ENCODE measurements around the gene CSRNP3.
A peak's percentile ranks its signal among the peaks of the same experiment; 100 is the strongest.

Gene CSRNP3

GRCh38 chr2:165471349-165471950 lies 2.0 kb downstream of the CSRNP3 start:
- DNase-seq: peak; percentile 26

- no peak for DNase-seq
Measured at GRCh38 chr2:165472922-165473321, 3.4 kb downstream of the CSRNP3 start.

DNA sequence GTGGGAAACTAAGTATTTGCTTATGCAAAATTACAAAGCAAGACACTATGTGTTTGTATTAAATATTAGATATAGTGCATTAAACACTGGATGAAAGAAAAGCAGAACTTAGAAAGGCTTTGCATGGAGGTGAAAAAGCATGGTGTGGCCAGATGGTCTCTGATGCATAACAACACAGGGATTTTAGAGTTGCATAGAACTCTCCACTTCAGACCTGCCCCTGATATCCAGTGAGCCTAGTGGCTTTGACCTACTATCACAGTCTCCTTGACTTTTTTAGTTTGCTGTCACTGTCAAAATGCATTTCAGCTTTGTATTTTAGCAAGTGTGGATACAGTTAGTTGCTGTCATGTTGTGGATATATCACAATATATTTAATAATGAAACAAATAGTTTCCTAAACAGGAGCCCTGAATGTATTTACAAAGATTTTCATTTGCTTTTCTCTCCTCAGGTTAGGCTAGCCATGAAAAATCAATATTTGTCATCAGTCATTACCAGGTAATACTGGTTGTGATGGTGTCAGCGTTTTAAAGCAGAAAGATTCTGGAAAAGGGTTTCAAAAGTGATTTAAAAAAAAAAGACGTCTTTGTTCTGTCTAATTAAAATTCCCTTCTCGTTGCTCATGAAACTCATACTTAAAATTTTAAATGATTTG lies 5.2 kb downstream of the CSRNP3 start:
- peak; percentile 46 for DNase-seq

DNA sequence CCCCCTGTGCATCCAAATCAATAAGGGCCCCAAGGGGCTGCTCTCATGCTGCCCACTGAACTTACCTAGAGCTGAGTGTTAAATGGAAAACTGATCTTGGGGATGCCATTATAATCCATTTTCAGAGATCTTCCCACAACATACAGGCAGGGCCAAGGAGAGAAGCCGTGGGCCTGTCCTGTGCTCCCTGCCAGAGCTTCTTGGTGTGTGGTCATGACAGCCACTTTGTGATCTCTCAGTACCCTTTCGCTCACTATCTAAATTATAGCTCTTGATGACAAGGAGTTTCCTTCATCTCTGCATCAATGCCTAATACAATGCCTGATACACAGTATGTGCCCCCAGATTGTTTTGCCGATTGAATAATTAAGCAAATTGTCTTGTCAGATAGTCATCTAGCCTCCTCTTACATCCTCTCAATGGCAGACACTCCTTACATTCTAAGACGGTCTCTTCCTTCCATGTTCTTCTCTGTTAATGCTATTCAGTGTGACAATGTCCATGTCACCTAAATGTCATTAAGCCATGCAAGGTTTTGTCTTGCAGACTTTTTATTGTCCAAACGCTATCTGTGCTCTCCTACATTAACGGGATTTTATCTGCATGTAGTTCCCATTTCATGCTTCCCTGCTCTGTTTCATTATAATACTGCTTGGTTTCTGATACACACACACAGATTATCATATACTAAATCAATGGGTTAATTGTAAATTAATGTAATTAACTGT lies 5.9 kb downstream of the CSRNP3 start:
- no peak for DNase-seq

DNA sequence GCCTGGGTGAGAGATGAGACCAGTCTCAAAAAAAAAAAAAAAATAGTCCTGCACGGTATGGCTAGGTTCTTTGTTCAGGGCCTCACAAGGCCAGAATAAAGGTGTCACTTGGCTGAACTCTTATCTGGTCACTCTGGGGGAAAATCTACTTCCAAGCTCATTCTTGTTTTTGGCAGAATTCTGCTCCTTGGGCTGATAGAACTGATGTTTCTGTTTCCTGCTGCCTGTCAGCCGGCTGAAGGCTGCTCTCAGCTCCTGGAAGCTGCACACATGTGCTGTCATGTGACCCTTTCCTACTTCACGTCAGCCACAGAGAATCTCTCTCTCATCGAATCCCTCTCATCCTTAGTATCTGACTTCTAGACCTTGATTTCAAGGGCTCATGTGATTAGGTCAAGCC lies 10.4 kb downstream of the CSRNP3 start:
- DNase-seq: no peak

DNA sequence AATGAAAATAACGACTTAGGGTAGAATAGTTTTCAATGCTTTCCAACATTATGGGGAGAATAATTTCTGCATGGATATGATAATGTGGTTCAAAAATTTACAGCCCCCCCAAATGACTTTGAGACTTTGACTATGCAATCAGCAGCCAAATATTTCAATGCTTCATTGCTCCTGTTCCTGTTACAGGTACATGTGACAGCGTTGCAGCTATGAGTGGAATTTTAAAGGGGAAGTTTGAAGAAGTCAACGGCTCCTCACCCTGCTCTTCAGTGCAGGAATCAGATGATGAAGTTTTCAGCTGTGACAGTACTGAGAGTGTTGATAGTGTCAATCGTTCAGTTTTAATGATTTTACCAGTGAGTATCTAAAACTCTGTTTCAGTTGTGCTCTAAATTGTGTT lies 25.1 kb downstream of the CSRNP3 start:
- no peak for DNase-seq

- no peak for DNase-seq
Measured at GRCh38 chr2:165497659-165498317, 28.3 kb downstream of the CSRNP3 start.

DNA sequence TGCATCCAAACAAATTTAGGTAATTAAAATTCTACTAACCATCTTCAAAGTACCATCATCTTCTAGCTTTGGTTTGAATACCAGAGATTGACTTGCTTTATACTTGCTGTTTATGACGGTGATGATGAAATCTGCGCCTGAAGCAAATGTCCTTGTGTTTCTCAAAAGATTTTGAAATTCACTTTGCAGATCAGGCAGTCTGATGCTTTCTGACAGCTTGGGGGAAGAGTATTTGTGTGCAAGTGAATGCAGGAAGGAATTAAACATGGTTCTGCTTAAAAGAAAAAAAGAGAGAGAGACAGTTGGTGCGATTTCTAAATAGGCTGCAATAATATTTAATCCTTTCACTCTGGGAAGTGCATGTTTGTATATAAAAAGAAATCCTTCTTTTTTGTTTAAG lies 29.6 kb downstream of the CSRNP3 start:
- DNase-seq: no peak

GRCh38 chr2:165500001-165500400 lies 30.5 kb downstream of the CSRNP3 start:
- no peak for DNase-seq

GRCh38 chr2:165500816-165501215 lies 31.3 kb downstream of the CSRNP3 start:
- no peak for DNase-seq

GRCh38 chr2:165505514-165505913 lies 36.0 kb downstream of the CSRNP3 start:
- DNase-seq: no peak

DNA sequence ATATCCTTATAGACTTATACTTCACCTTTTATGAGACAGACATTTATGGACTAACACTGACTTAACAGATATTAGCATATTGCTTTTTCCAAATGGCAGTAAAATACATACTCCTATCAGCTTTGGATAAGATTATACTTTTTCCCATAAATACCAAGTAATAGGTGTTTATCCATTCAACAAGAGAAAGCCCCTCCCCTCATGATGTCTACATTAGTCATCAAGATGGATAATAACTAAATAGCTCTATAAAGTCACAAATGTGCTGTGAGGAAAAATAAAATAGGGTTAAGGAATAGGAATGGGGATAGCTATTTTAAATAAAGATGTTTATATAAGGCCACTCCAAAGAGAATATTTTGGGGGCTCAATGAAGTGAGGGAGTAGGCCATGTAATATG lies 39.4 kb downstream of the CSRNP3 start:
- no peak for DNase-seq

DNA sequence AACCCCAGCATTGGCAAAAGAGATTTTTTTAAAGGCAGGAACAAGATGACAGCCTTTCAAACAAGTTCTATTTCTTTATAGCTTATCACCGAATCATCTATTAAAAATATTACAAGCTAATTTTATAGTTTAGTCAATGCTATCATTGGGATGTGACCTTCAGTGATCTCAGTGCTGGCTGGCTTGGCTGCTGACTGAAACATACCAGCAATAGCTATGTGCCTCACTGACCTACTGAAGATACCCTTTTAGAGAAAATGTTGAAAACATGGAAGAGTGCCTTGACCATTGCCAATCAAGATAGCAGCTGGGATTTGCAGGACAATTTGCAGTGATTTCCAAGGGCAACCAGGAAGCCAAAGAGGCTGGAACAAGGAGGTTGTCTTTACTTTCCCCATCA lies 44.0 kb downstream of the CSRNP3 start:
- DNase-seq: no peak

DNA sequence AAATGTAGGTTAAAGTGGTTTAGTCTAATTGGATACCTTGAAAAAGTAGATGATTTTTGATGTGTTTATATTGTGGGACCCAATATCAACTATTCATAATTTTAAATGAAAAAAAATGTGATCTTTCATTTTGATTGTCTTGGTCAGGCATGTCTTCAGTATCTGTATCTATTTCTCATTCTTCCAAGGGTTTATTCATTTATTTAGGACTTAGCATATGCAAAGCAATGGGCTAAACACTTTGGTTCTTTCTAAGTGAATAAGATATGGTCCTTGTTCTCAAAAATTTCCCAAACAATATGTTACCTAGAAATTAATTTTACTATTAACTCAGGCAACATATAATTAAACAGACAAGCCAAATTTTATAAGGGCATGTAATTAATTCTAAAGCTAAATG lies 49.1 kb downstream of the CSRNP3 start:
- DNase-seq: no peak

DNA sequence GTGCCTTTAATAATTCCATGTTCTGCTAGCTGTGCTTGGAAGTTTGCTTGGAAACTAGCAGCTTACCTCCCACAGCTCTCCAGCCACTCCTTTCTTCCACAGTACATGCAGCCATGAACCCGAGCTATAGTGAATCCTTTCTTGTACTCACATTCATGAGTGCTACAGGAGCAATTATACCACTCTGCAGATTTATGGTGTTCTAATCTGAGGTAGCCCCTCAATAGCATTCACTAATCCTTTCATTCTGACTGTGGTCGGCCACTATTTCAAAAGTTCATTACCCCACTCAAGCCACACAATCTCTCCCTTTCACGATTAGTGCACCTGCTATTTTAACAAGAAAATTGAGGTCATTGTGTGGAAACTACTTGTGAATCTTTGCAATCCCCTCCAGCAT lies 53.2 kb downstream of the CSRNP3 start:
- DNase-seq: no peak

DNA sequence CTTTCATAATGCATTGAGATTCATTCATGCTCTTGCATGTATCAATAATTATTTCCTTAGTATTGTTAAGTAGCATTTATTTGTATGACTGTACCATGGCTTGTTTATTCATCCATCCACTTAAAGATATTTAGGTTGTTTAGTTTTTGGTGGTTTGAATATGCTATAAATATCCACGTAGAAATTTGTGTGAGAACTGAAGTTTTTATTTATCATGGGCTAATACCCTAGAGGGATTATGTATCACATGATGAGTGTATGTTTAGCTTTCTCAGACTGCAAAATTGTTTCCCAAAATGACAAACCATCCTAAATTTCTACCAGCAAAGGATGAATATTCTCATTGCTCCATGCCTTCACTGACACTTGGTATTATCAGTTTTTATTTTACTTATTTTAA lies 55.2 kb downstream of the CSRNP3 start:
- DNase-seq: no peak

DNA sequence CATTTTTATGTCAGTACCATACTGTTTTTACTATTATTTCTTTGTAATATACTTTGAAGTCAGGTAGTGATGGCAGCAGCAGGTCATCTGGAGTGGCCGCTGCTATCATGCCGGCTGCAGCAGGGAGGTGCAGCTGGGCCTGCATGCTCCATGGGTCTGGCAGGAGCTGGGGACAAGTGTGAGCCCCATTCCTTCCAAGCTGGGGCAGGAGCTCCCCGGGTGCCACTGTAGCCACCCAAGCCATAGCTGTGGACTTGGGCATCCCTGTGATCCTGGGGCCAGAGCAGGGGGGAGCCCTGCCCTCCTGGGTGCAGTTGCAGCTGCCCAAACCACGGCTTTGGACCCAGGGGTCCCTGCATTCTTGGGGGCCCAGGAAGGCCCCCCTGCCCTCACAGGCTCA lies 59.2 kb downstream of the CSRNP3 start:
- DNase-seq: no peak

DNA sequence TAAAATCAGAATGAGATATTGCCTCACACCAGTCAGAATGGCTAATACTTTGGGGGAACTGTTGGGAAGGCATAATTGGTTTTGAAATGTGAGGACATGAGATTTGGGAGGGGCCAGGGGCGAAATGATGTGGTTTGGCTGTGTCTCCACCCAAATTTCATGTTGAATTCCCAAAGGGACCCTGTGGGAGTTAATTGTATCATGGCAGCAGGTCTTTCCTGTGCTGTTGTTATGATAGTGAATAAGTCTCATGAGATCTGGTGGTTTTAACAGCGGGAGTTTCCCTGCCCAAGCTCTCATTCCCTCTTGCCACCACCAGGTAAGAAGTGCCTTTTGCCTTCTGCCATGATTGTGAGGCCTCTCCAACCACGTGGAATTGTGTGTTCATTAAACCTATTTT lies 59.6 kb downstream of the CSRNP3 start:
- no peak for DNase-seq

- DNase-seq: no peak
Measured at GRCh38 chr2:165533331-165533730, 63.8 kb downstream of the CSRNP3 start.

DNA sequence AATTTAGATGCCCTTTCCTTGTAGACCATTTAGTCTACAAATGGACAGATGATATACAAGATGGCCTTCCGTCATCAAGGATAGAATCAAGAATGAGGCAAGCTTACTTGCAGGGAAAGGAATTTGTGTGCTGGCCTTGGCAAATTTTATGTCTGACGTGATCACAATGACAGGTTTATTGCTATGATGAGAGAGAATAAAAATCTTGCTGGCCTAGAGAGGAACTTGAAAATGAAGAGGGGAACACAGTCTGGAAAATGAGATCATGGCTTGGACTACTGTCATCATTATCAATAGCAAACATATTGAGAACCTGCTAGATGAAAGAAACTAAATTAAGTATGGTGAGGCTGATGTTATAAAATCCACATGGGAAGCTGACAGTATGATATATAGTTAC lies 66.0 kb downstream of the CSRNP3 start:
- DNase-seq: no peak

- DNase-seq: no peak
Measured at GRCh38 chr2:165536851-165537499, 67.5 kb downstream of the CSRNP3 start.

DNA sequence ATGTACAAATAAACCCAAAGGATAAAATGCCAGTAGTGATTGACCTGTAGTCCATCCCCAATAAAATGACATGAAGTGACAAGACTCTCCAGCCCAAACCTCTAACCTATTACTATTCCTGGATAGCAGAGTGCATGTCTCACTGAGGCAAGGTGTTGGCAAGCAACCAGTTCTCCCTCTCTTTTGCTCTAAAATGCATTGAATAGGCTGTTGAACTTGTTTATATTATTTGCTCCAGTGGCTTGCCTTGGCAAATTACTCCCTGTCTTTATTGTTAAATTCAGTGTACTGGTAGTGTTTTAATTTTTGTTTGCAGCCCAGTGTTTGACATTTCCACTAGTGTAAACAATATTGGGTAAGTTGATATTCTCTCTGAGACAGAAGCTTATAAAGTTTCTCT lies 70.5 kb downstream of the CSRNP3 start:
- DNase-seq: peak; percentile 62

GRCh38 chr2:165544897-165545296 lies 75.4 kb downstream of the CSRNP3 start:
- no peak for DNase-seq
